Skeletal muscle satellite cell (primary cell): Measurements from ENCODE around the gene ITGA3.

ENCODE experiments used
- H3K27me3 ChIP-seq: 2 replicates; pipeline ENCODE4 v1.7.0; 2013; ENCODE audit warnings: low read length; ENCODE audit not compliant: control insufficient read depth, insufficient read depth
- H3K36me3 ChIP-seq: 2 replicates; pipeline ENCODE4 v1.7.0; 2013; ENCODE audit warnings: mild to moderate bottlenecking, control low read depth, low read length; ENCODE audit not compliant: insufficient read depth
- H3K4me1 ChIP-seq: 2 replicates; pipeline ENCODE4 v1.7.0; 2013; ENCODE audit warnings: low read length; ENCODE audit not compliant: control insufficient read depth, insufficient read depth
- H3K4me2 ChIP-seq: 2 replicates; pipeline ENCODE4 v1.7.0; 2013; ENCODE audit warnings: mild to moderate bottlenecking, low read length
- H3K4me3 ChIP-seq: 2 replicates; pipeline ENCODE4 v1.7.0; 2013; ENCODE audit warnings: low read length
- H3K9ac ChIP-seq: 2 replicates; pipeline ENCODE4 v1.7.0; 2013; ENCODE audit warnings: mild to moderate bottlenecking, low read depth, low read length, moderate library complexity
- H3K9me3 ChIP-seq: replicated peaks from 2 replicates; pipeline ENCODE4 v1.7.0; 2013; ENCODE audit warnings: mild to moderate bottlenecking, control low read depth, low read length

The ITGA3 gene

GRCh38 chr17:50047488-50048126, 8.3 kb upstream of the ITGA3 start:
- Histone ChIP-seq H3K4me3 (peak overlapping the region; percentile 19), H3K36me3 (no peaks in the 10 kb centered on the region), H3K9ac (peak overlapping the region; percentile 48), H3K4me2 (peak overlapping the region; percentile 38), H3K27me3 (no peaks in the 10 kb centered on the region), H3K9me3 (no peaks in the 10 kb centered on the region), H3K4me1 (peaks cover 83% of the 10 kb centered on the region)

DNA sequence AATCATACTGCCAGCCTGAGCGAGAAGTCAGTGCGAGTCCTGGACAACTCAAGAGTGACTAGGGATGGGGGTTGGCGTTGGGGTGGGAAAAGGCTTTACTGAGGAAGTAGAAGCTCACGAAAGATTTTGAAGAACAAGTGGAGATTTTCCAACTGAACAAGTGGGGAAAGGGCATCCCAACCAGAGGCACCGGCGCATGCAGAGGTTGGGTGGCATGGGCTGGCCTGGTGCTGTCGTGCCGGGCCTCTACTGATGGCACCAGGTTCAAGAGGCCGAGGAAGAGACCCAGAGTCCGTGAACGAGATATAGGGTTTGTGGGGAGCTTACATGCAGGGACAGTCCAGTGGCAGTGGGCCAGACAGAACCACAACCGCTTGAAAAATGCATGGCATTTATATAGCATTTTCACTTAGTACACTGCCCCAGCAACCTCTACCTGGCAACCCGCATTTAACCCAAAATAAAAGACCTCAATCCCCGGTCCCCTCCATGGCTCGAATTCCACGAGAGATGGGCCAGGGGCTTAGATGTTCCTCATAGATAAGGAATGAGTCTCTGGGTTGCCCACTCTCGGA, 7.7 kb upstream of the ITGA3 start:
- Histone ChIP-seq H3K9ac (no peak overlapping the region), H3K4me3 (no peak overlapping the region), H3K9me3 (no peaks in the 10 kb centered on the region), H3K4me1 (peaks cover 87% of the 10 kb centered on the region), H3K4me2 (peak overlapping the region; percentile 38), H3K27me3 (no peaks in the 10 kb centered on the region), H3K36me3 (no peaks in the 10 kb centered on the region)

GRCh38 chr17:50048988-50049387, 6.9 kb upstream of the ITGA3 start:
- Histone ChIP-seq H3K9me3 (no peaks in the 10 kb centered on the region), H3K4me3 (no peak overlapping the region), H3K4me2 (no peak overlapping the region), H3K4me1 (peaks cover 87% of the 10 kb centered on the region), H3K9ac (no peak overlapping the region), H3K27me3 (no peaks in the 10 kb centered on the region), H3K36me3 (no peaks in the 10 kb centered on the region)

DNA sequence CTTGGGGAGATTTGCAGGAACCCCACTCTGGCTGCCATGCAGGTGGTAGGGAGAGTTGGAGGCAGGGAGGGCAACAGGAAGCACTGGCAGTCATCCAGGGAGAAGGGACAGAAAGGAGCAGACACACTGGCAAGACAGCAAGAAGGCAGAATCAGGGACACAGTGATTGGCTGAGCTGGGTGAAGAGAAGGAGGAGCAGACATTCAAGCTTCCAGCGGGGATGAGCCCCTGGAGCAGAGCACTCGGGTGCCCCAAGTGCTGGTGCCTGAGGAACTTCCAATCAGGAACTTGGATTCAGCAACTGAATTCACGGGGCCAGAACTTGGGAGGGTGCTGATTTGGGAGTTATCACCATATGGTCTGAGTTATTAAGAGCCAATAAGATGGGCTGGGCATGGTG, 6.3 kb upstream of the ITGA3 start:
- H3K4me2 ChIP-seq, result no peak overlapping the region

DNA sequence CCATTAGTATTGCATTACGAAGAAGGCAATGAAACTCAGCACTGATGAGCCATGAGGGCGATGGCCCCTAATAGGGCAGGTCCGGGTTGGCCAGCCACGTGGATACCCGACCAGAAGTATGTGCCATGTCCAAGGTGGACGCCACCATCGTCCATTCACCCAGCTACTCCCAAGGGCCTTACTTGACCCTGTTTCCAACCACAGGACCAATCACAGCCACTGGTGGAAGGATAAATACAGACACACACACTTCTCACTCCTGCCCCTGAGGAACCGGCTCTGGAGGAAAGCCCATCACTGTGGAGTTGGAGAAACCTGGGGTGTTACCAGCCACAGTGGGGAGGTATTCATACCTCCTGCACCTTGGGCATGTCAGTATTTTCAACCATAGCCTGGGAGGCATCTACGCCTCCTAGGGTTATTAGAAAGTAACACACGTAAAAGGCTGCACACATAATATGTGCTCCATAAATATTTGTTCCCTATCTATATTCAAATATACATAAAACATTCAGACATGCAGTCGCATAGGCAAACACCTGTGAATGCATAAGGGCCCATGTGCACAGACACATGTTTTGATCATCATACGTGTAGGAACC, 5.4 kb upstream of the ITGA3 start:
- no peaks in the 10 kb centered on the region for H3K36me3 ChIP-seq
- no peaks in the 10 kb centered on the region for H3K9me3 ChIP-seq
- peak overlapping the region; percentile 27 for H3K4me2 ChIP-seq
- H3K4me3 ChIP-seq, result no peak overlapping the region
- H3K4me1 ChIP-seq, result peaks cover 83% of the 10 kb centered on the region
- no peak overlapping the region for H3K9ac ChIP-seq
- H3K27me3 ChIP-seq, result no peaks in the 10 kb centered on the region

More for the DNA sequence above, 6.3 kb upstream of the ITGA3 start:
- Histone ChIP-seq H3K4me3 (no peak overlapping the region), H3K36me3 (no peaks in the 10 kb centered on the region), H3K9me3 (no peaks in the 10 kb centered on the region), H3K9ac (no peak overlapping the region), H3K27me3 (no peaks in the 10 kb centered on the region), H3K4me1 (peaks cover 84% of the 10 kb centered on the region)

- Histone ChIP-seq H3K4me2 (peak overlapping the region; percentile 62), H3K9ac (peak overlapping the region; percentile 51), H3K4me1 (peaks cover 83% of the 10 kb centered on the region), H3K9me3 (no peaks in the 10 kb centered on the region), H3K36me3 (no peaks in the 10 kb centered on the region), H3K4me3 (peak overlapping the region; percentile 5), H3K27me3 (no peaks in the 10 kb centered on the region)
These were observed 4.8 kb upstream of the ITGA3 start for GRCh38 chr17:50051082-50051576.

DNA sequence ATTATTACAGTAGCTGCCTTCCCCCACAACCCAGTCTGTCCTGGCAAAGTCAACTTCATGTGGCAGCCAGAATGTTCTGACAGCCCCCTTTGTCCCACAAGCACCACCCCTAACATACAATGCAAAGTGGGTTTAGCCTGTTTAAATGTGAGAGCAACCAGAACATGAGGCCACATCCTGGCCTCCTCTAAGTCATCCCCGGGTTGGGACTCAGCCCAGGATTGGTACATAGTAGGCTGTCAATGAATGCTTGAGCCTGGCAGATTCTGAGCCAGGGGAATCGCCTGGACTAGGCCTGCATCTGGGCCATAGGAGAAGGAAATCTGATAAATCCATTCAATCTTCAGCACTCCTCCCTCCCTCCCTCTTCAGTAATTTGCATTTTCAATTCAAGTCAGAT, 4.3 kb upstream of the ITGA3 start:
- peak overlapping the region; percentile 5 for H3K4me3 ChIP-seq
- peak overlapping the region; percentile 62 for H3K4me2 ChIP-seq
- no peaks in the 10 kb centered on the region for H3K9me3 ChIP-seq
- H3K27me3 ChIP-seq, result no peaks in the 10 kb centered on the region
- peak overlapping the region; percentile 51 for H3K9ac ChIP-seq
- peaks cover 81% of the 10 kb centered on the region for H3K4me1 ChIP-seq
- H3K36me3 ChIP-seq, result no peaks in the 10 kb centered on the region

DNA sequence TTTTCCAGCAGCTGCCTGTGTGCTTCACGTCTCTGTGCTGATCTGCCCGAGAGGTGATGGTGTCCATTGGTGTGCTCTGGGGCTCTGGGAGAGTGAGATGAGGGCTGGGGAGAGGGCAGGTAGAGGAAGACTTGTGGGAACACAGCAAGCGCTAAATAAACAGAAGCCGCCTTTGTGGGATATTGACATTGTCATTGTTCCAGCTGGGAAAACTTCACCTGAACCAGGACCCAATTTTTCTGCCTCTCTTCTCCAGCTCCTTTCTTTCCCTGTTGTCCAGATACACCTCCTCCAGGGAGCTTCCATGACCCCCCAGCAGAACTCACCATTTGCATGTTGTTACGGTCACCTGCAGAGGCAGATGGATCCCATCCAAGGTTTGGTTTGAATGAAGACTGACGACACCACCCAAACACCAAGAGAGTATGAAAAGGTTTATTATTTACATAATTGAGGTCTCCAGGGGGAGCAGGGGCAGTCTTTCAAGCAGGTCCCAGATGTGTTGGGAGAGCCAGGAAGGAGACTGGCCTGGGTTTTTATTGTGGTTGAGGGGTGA, 3.6 kb upstream of the ITGA3 start:
- Histone ChIP-seq H3K9me3 (no peaks in the 10 kb centered on the region), H3K27me3 (no peaks in the 10 kb centered on the region), H3K4me1 (peaks cover 76% of the 10 kb centered on the region), H3K4me3 (no peak overlapping the region), H3K36me3 (peaks cover 1% of the 10 kb centered on the region), H3K4me2 (no peak overlapping the region), H3K9ac (no peak overlapping the region)

- H3K4me3 ChIP-seq, result no peak overlapping the region
- H3K4me2 ChIP-seq, result peak overlapping the region; percentile 46
- H3K9ac ChIP-seq, result peak overlapping the region; percentile 40
- no peaks in the 10 kb centered on the region for H3K27me3 ChIP-seq
- H3K9me3 ChIP-seq, result no peaks in the 10 kb centered on the region
- H3K36me3 ChIP-seq, result peaks cover 9% of the 10 kb centered on the region
- H3K4me1 ChIP-seq, result peaks cover 76% of the 10 kb centered on the region
These were observed 2.9 kb upstream of the ITGA3 start for GRCh38 chr17:50052822-50053653.

DNA sequence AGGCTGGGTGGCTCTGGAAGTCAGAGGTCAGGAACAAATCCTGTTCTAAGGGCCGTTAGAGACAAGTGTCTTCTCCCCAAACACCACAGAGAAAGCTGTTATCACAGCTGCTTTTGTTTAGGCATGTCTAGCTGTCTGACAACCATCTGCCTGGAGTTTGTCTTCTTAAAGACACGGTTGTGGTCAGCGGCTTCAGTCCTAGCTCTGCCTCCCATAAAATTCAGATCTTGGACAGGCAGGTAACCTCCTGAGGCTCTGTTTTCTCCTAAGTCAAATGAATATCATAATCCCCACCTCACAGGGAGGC, 2.3 kb upstream of the ITGA3 start:
- Histone ChIP-seq H3K4me3 (no peak overlapping the region), H3K36me3 (peaks cover 14% of the 10 kb centered on the region), H3K9me3 (no peaks in the 10 kb centered on the region), H3K4me1 (peaks cover 76% of the 10 kb centered on the region), H3K27me3 (no peaks in the 10 kb centered on the region), H3K9ac (peak overlapping the region; percentile 40), H3K4me2 (peak overlapping the region; percentile 46)

GRCh38 chr17:50055055-50055425, 870 bp upstream of the ITGA3 start:
- Histone ChIP-seq H3K4me1 (peaks cover 78% of the 10 kb centered on the region), H3K9me3 (no peaks in the 10 kb centered on the region), H3K9ac (peak overlapping the region; percentile 84), H3K36me3 (peaks cover 23% of the 10 kb centered on the region), H3K4me3 (peak overlapping the region; percentile 75), H3K27me3 (no peaks in the 10 kb centered on the region), H3K4me2 (peak overlapping the region; percentile 94)
